K562 (cell line): ENCODE data around the gene AKT1S1. TPM values are rescaled to one million over a fixed set of nuclear protein-coding genes. Genes with fewer than 3 reads are reported as not detected.

Experiments
- ARID2 ChIP-seq: fragments of 450-650 bp; IDR thresholded peaks from 2 replicates; pipeline ENCODE4 v1.6.1; 2017; ENCODE audit warnings: antibody characterized with exemption, mild to moderate bottlenecking
- ATF2 ChIP-seq: sonication (generic); formaldehyde crosslinking; IDR thresholded peaks from 2 replicates; pipeline ENCODE4 v1.8.1; 2022; ENCODE audit warnings: missing genetic modification reagents
- BCOR ChIP-seq: fragments of 450-650 bp; IDR thresholded peaks from 2 replicates; pipeline ENCODE4 v1.6.1; 2016
- BDP1 ChIP-seq: IDR thresholded peaks from 3 replicates; pipeline ENCODE4 v1.6.1; 2011; ENCODE audit not compliant: insufficient read length, insufficient read depth
- BMI1 ChIP-seq: fragments of 150-350 bp; IDR thresholded peaks from 2 replicates; pipeline ENCODE4 v1.6.1; 2014; ENCODE audit warnings: low read length
- CBX3 ChIP-seq, 2 experiments: IDR thresholded peaks; 1 replicate in 1 of 2; 2 replicates in 1 of 2; pipeline ENCODE4 v1.6.1; 2012; ENCODE audit warnings: inconsistent platforms in 2 of 2, low read length in 2 of 2, borderline replicate concordance in 1 of 2, control low read depth in 1 of 2
- CREB1 ChIP-seq, 2 experiments: sonication (generic) in 1 of 2; formaldehyde crosslinking in 1 of 2; IDR thresholded peaks; 2 replicates each; pipeline versions ENCODE4 v1.6.1 to v1.8.0; 2012 to 2022; ENCODE audit warnings: inconsistent platforms in 1 of 2, mild to moderate bottlenecking in 1 of 2, missing genetic modification reagents in 1 of 2, moderate library complexity in 1 of 2
- ETV6 ChIP-seq, 3 experiments: fragments of 150-350 bp in 1 of 3; sonication (generic) in 1 of 3; formaldehyde crosslinking in 1 of 3; IDR thresholded peaks; 2 replicates each; pipeline versions ENCODE4 v1.6.1 to v1.8.0; 2014 to 2022; ENCODE audit warnings: borderline replicate concordance in 2 of 3, low read depth in 2 of 3, antibody characterized with exemption in 1 of 3, low read length in 1 of 3, mild to moderate bottlenecking in 1 of 3, missing genetic modification reagents in 1 of 3
- FOXK1 ChIP-seq: sonication (generic); formaldehyde crosslinking; IDR thresholded peaks from 2 replicates; pipeline ENCODE4 v1.8.0; 2022; ENCODE audit warnings: missing genetic modification reagents, mild to moderate bottlenecking, borderline replicate concordance
- HDAC1 ChIP-seq, 2 experiments: fragments of 450-650 bp; IDR thresholded peaks; 2 replicates each; pipeline ENCODE4 v1.6.1; 2016 to 2017; ENCODE audit warnings: inconsistent platforms in 1 of 2, mild to moderate bottlenecking in 1 of 2, moderate library complexity in 1 of 2
- MAFK ChIP-seq: IDR thresholded peaks from 2 replicates; pipeline ENCODE4 v1.6.1; 2011; ENCODE audit warnings: low read length, improper control_type of control experiment
- MBD2 ChIP-seq: sonication (generic); IDR thresholded peaks from 2 replicates; pipeline ENCODE4 v1.6.1; 2016; ENCODE audit warnings: low read depth, borderline replicate concordance
- SAFB ChIP-seq: fragments of 200-400 bp; formaldehyde crosslinking; IDR thresholded peaks from 2 replicates; pipeline ENCODE4 v1.6.1; 2017; ENCODE audit warnings: low read depth, low read length, borderline replicate concordance
- SAP30 ChIP-seq: fragments of 200-600 bp; sonication (generic); IDR thresholded peaks from 2 replicates; pipeline ENCODE4 v1.6.1; 2012; ENCODE audit warnings: borderline replicate concordance, low read depth, mild to moderate bottlenecking, moderate library complexity, low read length, control low read depth, inconsistent platforms; ENCODE audit not compliant: insufficient read depth, poor library complexity, severe bottlenecking
- SRSF3 ChIP-seq: fragments of 200-400 bp; formaldehyde crosslinking; IDR thresholded peaks from 2 replicates; pipeline ENCODE4 v1.6.1; 2016; ENCODE audit warnings: mild to moderate bottlenecking, low read length, moderate library complexity; ENCODE audit not compliant: insufficient read depth
- TAL1 ChIP-seq: fragments of 450-650 bp; IDR thresholded peaks from 2 replicates; pipeline ENCODE4 v1.6.1; 2016; ENCODE audit warnings: mild to moderate bottlenecking
- TBP ChIP-seq: optimal IDR thresholded peaks from 2 replicates; pipeline ENCODE3; 2011; ENCODE audit warnings: low read depth, low read length, improper control_type of control experiment
- ZNF217 ChIP-seq: sonication (generic); formaldehyde crosslinking; IDR thresholded peaks from 2 replicates; pipeline ENCODE4 v1.8.0; 2022; ENCODE audit warnings: mild to moderate bottlenecking, missing genetic modification reagents
- ZNF280B ChIP-seq: fragments of 250-450 bp; sonication (Bioruptor Pico); IDR thresholded peaks from 2 replicates; pipeline ENCODE4 v1.5.1; 2021; ENCODE audit warnings: mild to moderate bottlenecking
- ZNF354B ChIP-seq: fragments of 250-450 bp; sonication (Bioruptor Pico); IDR thresholded peaks from 2 replicates; pipeline ENCODE4 v1.4.0; 2020
- ZNF696 ChIP-seq: fragments of 250-450 bp; sonication (Bioruptor Pico); conservative IDR thresholded peaks from 2 replicates; pipeline ENCODE4 v1.4.0; 2020; ENCODE audit warnings: mild to moderate bottlenecking, moderate library complexity
- polyA plus RNA-seq, 8 experiments: library from polyadenylated mRNA; depleted of rRNA in 4 of 8; stranded (reverse) in 5 of 8; unstranded in 3 of 8; fragments of >200 nt; fragmentation: Nextera tagmentation in 2 of 8; fragmentation: Illumina TruSeq in 1 of 8; extraction: Ambion mirVana in 2 of 8; extraction: Trizol in 1 of 8; gene quantifications; 2 replicates each; pipeline versions ENCODE4 v1.2.1 to v1.2.3, GENCODE V29; 2011 to 2014; ENCODE audit warnings: inconsistent platforms in 1 of 8, missing spikeins in 1 of 8
- total RNA-seq, 7 experiments: library from RNA; depleted of rRNA in 6 of 7; stranded (reverse); fragments of >200 nt in 6 of 7; fragmentation: Illumina TruSeq in 2 of 7; extraction: Trizol in 2 of 7; gene quantifications; 2 replicates each; pipeline versions ENCODE4 v1.2.1 to v1.2.3, GENCODE V29; 2011 to 2021; ENCODE audit warnings: low replicate concordance in 1 of 7
- TF ChIP-seq, protein P1 (sequence below): fragments of 450-650 bp; IDR thresholded peaks from 2 replicates; pipeline ENCODE4 v1.6.1; 2018; ENCODE audit not compliant: partially characterized antibody

Gene AKT1S1
- total and polyA plus RNA-seq, 9 of the 15 experiments (the other 6 are each of a cell fraction or from before 2014, with no cell fraction given) = 1.2 to 50.3 (median 17.1) TPM

DNA sequence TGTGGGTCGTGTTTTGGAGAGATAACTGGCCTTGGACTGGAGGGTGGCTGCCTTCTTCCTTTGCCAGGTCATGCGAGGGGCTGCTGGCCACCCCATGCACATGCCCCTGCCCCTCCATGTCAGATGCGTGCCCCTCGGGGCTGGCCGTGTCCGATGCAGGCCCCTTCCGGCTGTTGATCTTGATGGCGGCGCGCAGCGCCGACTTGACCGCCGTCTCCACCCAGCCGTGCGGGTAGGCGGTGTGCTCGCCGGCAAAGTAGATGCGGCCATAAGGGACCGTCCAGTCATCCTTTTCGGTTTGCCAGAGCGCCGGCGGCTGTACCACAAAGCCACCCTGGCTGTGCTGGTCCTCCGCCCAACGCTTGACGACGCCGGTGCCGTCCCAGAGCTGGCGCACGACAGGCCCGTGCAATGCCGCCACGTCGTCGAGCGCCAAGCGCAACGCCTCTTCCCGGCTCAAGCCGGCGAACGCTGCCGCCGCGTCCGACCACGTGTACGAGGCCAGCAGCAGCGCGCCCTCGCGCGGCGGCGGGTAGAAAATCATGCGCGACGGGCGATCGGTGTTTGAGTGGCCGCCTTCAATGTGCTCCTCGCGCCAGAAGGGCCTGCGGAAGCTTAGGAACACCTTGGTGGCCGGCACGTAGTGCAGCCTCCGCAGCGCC lies 12.7 kb upstream of the AKT1S1 start (continued):
- TF ChIP-seq ARID2 (no peak), ZNF217 (CRISPR knock-in tag) (0 out of 2 replicates have a peak, but pooled peaks have one; percentile 9), ZNF280B (CRISPR knock-in tag) (no peak), CBX3 (IDR thresholded peaks at IDR 0.05; ENCODE audit: borderline replicate concordance in 1 of 2, low read length in 2 of 2) (peak in 1 of 2 experiments; percentile 98; a peak in 2 of 3 replicates), SAFB (peak; percentile 42; the same call in 1 of the 2 replicates), TAL1 (no peak), HDAC1 (IDR thresholded peaks at IDR 0.05) (peak in 1 of 2 experiments; percentile 97; a peak in 2 of 4 replicates), BMI1 (no peak), SAP30 (peak; percentile 96), SRSF3 (no peak), BCOR (peak; percentile 84), FOXK1 (peak; percentile 99), ETV6 (IDR thresholded peaks at IDR 0.05; ENCODE audit: borderline replicate concordance in 1 of 2, low read depth in 2 of 2, low read length in 1 of 2) (no peak; a peak in 1 of 4 replicates), ETV6 (CRISPR knock-in tag; IDR thresholded peaks at IDR 0.05; ENCODE audit: borderline replicate concordance) (peak; percentile 99; the same call in 1 of the 2 replicates), TBP (peak; percentile 68), BDP1 (no peak), CREB1 (IDR thresholded peaks at IDR 0.05) (peak; percentile 78; the same call in 1 of the 2 replicates), CREB1 (CRISPR knock-in tag; IDR thresholded peaks at IDR 0.05) (peak; percentile 94), ZNF696 (CRISPR knock-in tag) (no peak), ATF2 (CRISPR knock-in tag) (peak; percentile 84), MAFK (no peak), ZNF354B (CRISPR knock-in tag) (no peak), MBD2 (no peak; the same call in 1 of the 2 replicates)
- TF ChIP-seq, protein P1, sequence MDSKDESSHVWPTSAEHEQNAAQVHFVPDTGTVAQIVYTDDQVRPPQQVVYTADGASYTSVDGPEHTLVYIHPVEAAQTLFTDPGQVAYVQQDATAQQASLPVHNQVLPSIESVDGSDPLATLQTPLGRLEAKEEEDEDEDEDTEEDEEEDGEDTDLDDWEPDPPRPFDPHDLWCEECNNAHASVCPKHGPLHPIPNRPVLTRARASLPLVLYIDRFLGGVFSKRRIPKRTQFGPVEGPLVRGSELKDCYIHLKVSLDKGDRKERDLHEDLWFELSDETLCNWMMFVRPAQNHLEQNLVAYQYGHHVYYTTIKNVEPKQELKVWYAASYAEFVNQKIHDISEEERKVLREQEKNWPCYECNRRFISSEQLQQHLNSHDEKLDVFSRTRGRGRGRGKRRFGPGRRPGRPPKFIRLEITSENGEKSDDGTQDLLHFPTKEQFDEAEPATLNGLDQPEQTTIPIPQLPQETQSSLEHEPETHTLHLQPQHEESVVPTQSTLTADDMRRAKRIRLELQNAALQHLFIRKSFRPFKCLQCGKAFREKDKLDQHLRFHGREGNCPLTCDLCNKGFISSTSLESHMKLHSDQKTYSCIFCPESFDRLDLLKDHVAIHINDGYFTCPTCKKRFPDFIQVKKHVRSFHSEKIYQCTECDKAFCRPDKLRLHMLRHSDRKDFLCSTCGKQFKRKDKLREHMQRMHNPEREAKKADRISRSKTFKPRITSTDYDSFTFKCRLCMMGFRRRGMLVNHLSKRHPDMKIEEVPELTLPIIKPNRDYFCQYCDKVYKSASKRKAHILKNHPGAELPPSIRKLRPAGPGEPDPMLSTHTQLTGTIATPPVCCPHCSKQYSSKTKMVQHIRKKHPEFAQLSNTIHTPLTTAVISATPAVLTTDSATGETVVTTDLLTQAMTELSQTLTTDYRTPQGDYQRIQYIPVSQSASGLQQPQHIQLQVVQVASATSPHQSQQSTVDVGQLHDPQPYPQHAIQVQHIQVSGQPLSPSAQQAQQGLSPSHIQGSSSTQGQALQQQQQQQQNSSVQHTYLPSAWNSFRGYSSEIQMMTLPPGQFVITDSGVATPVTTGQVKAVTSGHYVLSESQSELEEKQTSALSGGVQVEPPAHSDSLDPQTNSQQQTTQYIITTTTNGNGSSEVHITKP = peak; percentile 56
